DND-41 (cell line): Measurements from ENCODE around the gene CDR2L.

Source experiments
- EZH2 ChIP-seq: IDR thresholded peaks from 3 replicates; pipeline ENCODE4 v1.6.1; 2012; ENCODE audit warnings: borderline replicate concordance, low read depth, mild to moderate bottlenecking, moderate library complexity, low read length, inconsistent platforms; ENCODE audit not compliant: severe bottlenecking
- TF ChIP-seq, protein P1 (sequence below): IDR thresholded peaks from 2 replicates; pipeline ENCODE4 v1.5.1; 2012; ENCODE audit warnings: borderline replicate concordance, low read length, moderate library complexity, mild to moderate bottlenecking; ENCODE audit not compliant: poor library complexity, severe bottlenecking; ENCODE audit errors: extremely low read depth

DNA sequence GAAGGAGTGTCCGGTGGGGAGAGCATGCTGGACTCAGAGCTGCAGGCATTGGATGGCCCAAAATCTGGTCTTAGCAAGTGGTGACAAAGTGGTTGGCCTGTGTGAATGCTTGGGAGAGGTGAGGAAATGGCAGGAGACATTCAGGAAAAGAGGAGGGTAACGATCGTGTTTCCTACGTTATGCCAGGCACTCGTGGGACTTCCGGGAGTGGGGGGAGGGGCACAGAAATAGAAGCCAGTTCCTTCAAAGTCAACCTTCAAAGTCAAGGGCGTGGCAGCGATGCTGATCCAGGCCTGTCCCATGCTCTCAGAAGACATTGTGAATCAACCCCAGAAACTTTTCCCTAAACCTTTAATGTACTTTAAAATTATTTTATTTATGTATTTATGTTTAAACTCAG lies 47.9 kb upstream of the CDR2L start:
- TF ChIP-seq, protein P1, sequence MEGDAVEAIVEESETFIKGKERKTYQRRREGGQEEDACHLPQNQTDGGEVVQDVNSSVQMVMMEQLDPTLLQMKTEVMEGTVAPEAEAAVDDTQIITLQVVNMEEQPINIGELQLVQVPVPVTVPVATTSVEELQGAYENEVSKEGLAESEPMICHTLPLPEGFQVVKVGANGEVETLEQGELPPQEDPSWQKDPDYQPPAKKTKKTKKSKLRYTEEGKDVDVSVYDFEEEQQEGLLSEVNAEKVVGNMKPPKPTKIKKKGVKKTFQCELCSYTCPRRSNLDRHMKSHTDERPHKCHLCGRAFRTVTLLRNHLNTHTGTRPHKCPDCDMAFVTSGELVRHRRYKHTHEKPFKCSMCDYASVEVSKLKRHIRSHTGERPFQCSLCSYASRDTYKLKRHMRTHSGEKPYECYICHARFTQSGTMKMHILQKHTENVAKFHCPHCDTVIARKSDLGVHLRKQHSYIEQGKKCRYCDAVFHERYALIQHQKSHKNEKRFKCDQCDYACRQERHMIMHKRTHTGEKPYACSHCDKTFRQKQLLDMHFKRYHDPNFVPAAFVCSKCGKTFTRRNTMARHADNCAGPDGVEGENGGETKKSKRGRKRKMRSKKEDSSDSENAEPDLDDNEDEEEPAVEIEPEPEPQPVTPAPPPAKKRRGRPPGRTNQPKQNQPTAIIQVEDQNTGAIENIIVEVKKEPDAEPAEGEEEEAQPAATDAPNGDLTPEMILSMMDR, result no peak
- no peak for TF ChIP-seq EZH2
